Mesothelial cell of epicardium (in vitro differentiated cells): ENCODE measurements around the gene INSIG1. TPM values are rescaled to one million over a fixed set of nuclear protein-coding genes. Genes with fewer than 3 reads are reported as not detected.

Experiments
- DNase-seq, 2 experiments: peaks; one replicate each; pipeline ENCODE4 v3.0.0; 2021; ENCODE audit warnings: low spot score in 2 of 2; ENCODE audit not compliant: unreplicated experiment in 2 of 2
- H3K27ac Mint-ChIP-seq: 2 replicates; pipeline ENCODE4 v1.8.0; 2021; ENCODE audit warnings: mixed read lengths
- H3K27me3 Mint-ChIP-seq: 2 replicates; pipeline ENCODE4 v1.8.0; 2021; ENCODE audit warnings: low read depth, mixed read lengths
- H3K36me3 Mint-ChIP-seq: 2 replicates; pipeline ENCODE4 v1.8.0; 2021; ENCODE audit warnings: mixed read lengths
- H3K4me1 Mint-ChIP-seq: 2 replicates; pipeline ENCODE4 v1.8.0; 2021; ENCODE audit warnings: mixed read lengths
- H3K4me3 Mint-ChIP-seq: 2 replicates; pipeline ENCODE4 v1.8.0; 2021; ENCODE audit warnings: mild to moderate bottlenecking, moderate library complexity, mixed read lengths
- H3K9me3 Mint-ChIP-seq: 2 replicates; pipeline ENCODE4 v1.8.0; 2021; ENCODE audit warnings: mixed read lengths
- CTCF ChIP-seq: fragments of 200-600 bp; sonication (generic); IDR thresholded peaks from one replicate; pipeline ENCODE4 v1.5.0; 2021; ENCODE audit warnings: antibody characterized with exemption; ENCODE audit not compliant: unreplicated experiment
- total RNA-seq: library from RNA; stranded (reverse); gene quantifications from 3 replicates; pipeline ENCODE4 v1.2.1, GENCODE V29; 2021

INSIG1 gene
- total RNA-seq, result 38.2 to 44.3 TPM (median 39.1 TPM) in 3 replicates

DNA sequence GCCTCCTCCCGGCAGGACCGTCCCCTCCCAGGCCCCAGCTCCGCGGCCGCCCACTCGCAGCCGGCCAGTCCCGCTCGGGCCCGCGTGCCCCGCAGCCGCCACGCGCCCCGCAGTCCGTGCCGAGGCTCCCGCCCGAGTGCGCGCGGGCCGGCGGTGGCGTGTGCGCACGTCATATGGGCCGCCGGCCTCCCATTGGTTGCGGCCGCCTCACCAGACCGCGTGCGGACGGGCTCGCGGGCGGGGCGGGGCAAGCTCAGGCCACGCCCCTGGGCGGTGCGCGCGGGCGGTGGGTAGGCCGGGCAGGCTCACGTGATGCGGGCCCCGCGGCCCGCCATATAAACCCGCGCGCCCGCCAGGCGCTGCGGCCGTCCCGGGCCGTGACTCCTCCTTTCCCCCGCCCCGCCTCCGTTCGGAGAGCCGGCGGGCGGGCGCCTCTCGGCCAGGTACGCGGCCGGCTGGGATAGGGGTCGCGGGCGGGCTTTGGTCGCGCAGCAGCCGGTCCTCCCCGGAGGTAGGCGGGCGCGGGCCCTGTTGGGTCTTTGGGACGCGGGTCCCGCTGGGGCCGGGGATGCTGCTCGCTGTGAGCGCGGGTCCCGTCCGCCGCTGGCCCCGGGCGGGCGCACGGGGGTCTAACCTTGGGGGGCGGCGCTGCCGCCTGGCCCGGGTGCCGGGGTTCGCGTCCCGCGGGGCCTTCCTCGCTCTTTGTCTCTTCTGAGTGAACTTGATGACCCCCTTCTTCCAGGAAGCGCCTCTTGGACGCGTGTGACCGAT is at the start of gene INSIG1:
INSIG1 (plus strand) TSS at position 362 of the 771 bp plus-strand sequence; CDS start at position 770, 408 bp downstream.
- no peaks in the 10 kb centered on the region for H3K27me3 Mint-ChIP-seq
- H3K27ac Mint-ChIP-seq, result peak within 1 kb of the TSS; percentile 92
- DNase-seq, result peak; percentile 91 to 97
- H3K36me3 Mint-ChIP-seq, result peaks cover 5% of the 10 kb centered on the region
- peak within 1 kb of the TSS; percentile 86 for H3K4me3 Mint-ChIP-seq
- TF ChIP-seq CTCF, result no peak
- peaks cover 40% of the 10 kb centered on the region for H3K4me1 Mint-ChIP-seq
- H3K9me3 Mint-ChIP-seq, result peaks cover 10% of the 10 kb centered on the region

GRCh38 chr7:155248366-155248756 is 49.3 kb upstream of the INSIG1 start:
- Mint-ChIP-seq H3K4me1 (peaks cover 11% of the 10 kb centered on the region), H3K4me3 (no peak overlapping the region), H3K9me3 (no peaks in the 10 kb centered on the region), H3K27ac (no peak overlapping the region), H3K27me3 (no peaks in the 10 kb centered on the region), H3K36me3 (no peaks in the 10 kb centered on the region)
- no peak for TF ChIP-seq CTCF
- no peak for DNase-seq

DNA sequence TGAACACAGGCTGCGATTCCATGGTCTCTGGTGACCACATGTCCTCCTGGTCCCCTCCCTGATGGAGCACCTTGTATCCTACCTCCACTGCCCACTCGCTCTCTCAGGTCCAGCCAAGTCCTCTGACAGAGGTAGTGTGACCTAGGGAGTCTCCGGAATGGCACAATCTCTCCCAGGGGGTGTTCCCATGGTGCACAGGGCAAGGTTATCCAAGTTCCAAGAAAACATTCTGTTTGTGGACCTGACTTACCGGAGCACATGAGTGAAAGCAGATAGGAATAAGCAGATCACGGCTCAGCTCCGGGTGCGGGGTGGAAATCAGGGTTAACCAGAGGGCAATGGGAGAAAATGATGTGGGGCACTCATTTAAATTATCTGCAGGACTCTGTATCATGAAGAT is 45.8 kb upstream of the INSIG1 start:
- TF ChIP-seq CTCF, result no peak
- DNase-seq, result no peak
- H3K4me3 Mint-ChIP-seq, result no peak overlapping the region
- H3K4me1 Mint-ChIP-seq, result peaks cover 21% of the 10 kb centered on the region
- H3K27me3 Mint-ChIP-seq, result no peaks in the 10 kb centered on the region
- no peaks in the 10 kb centered on the region for H3K9me3 Mint-ChIP-seq
- no peak overlapping the region for H3K27ac Mint-ChIP-seq
- H3K36me3 Mint-ChIP-seq, result no peaks in the 10 kb centered on the region

- Mint-ChIP-seq H3K27me3 (no peaks in the 10 kb centered on the region), H3K27ac (peak overlapping the region; percentile 21), H3K36me3 (no peaks in the 10 kb centered on the region), H3K4me1 (peaks cover 28% of the 10 kb centered on the region), H3K9me3 (no peaks in the 10 kb centered on the region), H3K4me3 (no peak overlapping the region)
- no peak for DNase-seq
- TF ChIP-seq CTCF, result no peak
Observed at GRCh38 chr7:155252444-155252887, 45.2 kb upstream of the INSIG1 start.

GRCh38 chr7:155252892-155253501 is 44.7 kb upstream of the INSIG1 start:
- Mint-ChIP-seq H3K9me3 (no peaks in the 10 kb centered on the region), H3K4me3 (no peak overlapping the region)
- no peak for DNase-seq

More at GRCh38 chr7:155252892-155253501, 44.7 kb upstream of the INSIG1 start:
- H3K36me3 Mint-ChIP-seq, result no peaks in the 10 kb centered on the region
- H3K4me1 Mint-ChIP-seq, result peaks cover 28% of the 10 kb centered on the region
- no peak for TF ChIP-seq CTCF
- no peaks in the 10 kb centered on the region for H3K27me3 Mint-ChIP-seq
- H3K27ac Mint-ChIP-seq, result no peak overlapping the region
